Vagina (tissue), 2 donors: ENCODE measurements around the gene GABRB3.

ENCODE experiments used
- CTCF ChIP-seq, 3 experiments: fragments of 450-650 bp in 2 of 3; fragments of 200-600 bp in 1 of 3; sonication (generic) in 1 of 3; IDR thresholded peaks; one replicate each; pipeline ENCODE4 v1.5.1; 2017 to 2019; ENCODE audit warnings: antibody characterized with exemption in 3 of 3, mild to moderate bottlenecking in 2 of 3, moderate library complexity in 2 of 3
- POLR2A ChIP-seq, 2 donors: fragments of 450-650 bp; IDR thresholded peaks; one replicate each; pipeline ENCODE4 v1.6.1; 2017; ENCODE audit warnings: antibody characterized with exemption in 2 of 2, mild to moderate bottlenecking in 2 of 2, moderate library complexity in 2 of 2
- POLR2AphosphoS5 ChIP-seq, 2 donors: sonication (generic); formaldehyde crosslinking; IDR thresholded peaks; one replicate each; pipeline ENCODE4 v1.9.0; 2017; ENCODE audit warnings: antibody characterized with exemption in 2 of 2, mild to moderate bottlenecking in 2 of 2, low read depth in 1 of 2; ENCODE audit not compliant: insufficient read depth in 1 of 2

GRCh38 chr15:26691249-26691648 is 81.6 kb downstream of the GABRB3 start:
- no peak for TF ChIP-seq CTCF (IDR thresholded peaks at IDR 0.05)
- TF ChIP-seq POLR2A (IDR thresholded peaks at IDR 0.05), result no peak
- TF ChIP-seq POLR2AphosphoS5 (IDR thresholded peaks at IDR 0.05; ENCODE audit: insufficient read depth in 1 of 2, low read depth in 1 of 2), result no peak
